Small intestine (tissue), 7 donors: ENCODE data around the gene WDTC1. TPM values are rescaled to one million over a fixed set of nuclear protein-coding genes. Genes with fewer than 3 reads are reported as not detected.
A peak's percentile ranks its signal among the peaks of the same experiment; 100 is the strongest.

Source experiments
- DNase-seq, 2 donors: peaks; one replicate each; pipeline versions ENCODE4 v3.0.0 to v3.0.0-alpha.2; 2013
- FAIRE-seq: peaks from 2 replicates; lab custom pipeline; 2012; peaks lifted over from hg19 to GRCh38; lab: Jason Lieb, UNC
- H3K27ac ChIP-seq, 3 donors: one replicate each; pipeline ENCODE4 v1.5.1; 2013; ENCODE audit warnings: low read length in 2 of 3, mild to moderate bottlenecking in 2 of 3, control low read depth in 1 of 3, inconsistent platforms in 1 of 3, low read depth in 1 of 3, moderate library complexity in 1 of 3
- H3K27me3 ChIP-seq, 3 donors: one replicate each; pipeline ENCODE4 v1.6.1; 2013; ENCODE audit warnings: low read length in 3 of 3, inconsistent platforms in 1 of 3; ENCODE audit not compliant: control insufficient read depth in 3 of 3, insufficient read depth in 3 of 3
- H3K36me3 ChIP-seq, 3 donors: one replicate each; pipeline ENCODE4 v1.6.1; 2013; ENCODE audit warnings: low read length in 3 of 3, inconsistent platforms in 1 of 3, low read depth in 1 of 3, mild to moderate bottlenecking in 1 of 3, moderate library complexity in 1 of 3; ENCODE audit not compliant: control insufficient read depth in 3 of 3, insufficient read depth in 2 of 3
- H3K4me1 ChIP-seq, 3 donors: one replicate each; pipeline ENCODE4 v1.6.1; 2013; ENCODE audit warnings: low read length in 2 of 3, inconsistent platforms in 1 of 3, low read depth in 1 of 3, mild to moderate bottlenecking in 1 of 3, moderate library complexity in 1 of 3; ENCODE audit not compliant: control insufficient read depth in 3 of 3, insufficient read depth in 2 of 3
- H3K4me3 ChIP-seq, 3 donors: one replicate each; pipeline ENCODE4 v1.5.1; 2013; ENCODE audit warnings: low read length in 3 of 3, control low read depth in 1 of 3, inconsistent platforms in 1 of 3, low read depth in 1 of 3, mild to moderate bottlenecking in 1 of 3, moderate library complexity in 1 of 3
- H3K9me3 ChIP-seq, 2 donors: one replicate each; pipeline ENCODE4 v1.6.1; 2013; ENCODE audit warnings: low read depth in 1 of 2, low read length in 1 of 2; ENCODE audit not compliant: control insufficient read depth in 2 of 2, insufficient read depth in 1 of 2
- WGBS, 3 donors: extraction: QIAGEN DNeasy Blood & Tissue Kit; methylation state at CpG; one replicate each; pipeline ENCODE4 v1.1.7; 2013; 5-methylcytosine and 5-hydroxymethylcytosine counted together
- polyA plus RNA-seq, 4 donors: library from polyadenylated mRNA; stranded (reverse) in 3 of 4; unstranded in 1 of 4; fragments of 200-250 nt in 3 of 4; fragments of 120-200 nt in 1 of 4; gene quantifications; one replicate each; pipeline versions ENCODE4 v1.2.1 to v1.2.3, GENCODE V29; 2013
- donor health status: healthy with polysubstance abuse.
- donor health status: control.
- donor health status: control.
- donor health status: Bipolar disorder and iron deficiency.
- donor health status: healthy.

The WDTC1 gene
- polyA plus RNA-seq, 4 donors = 14.6 to 32.9 (median 18.0) TPM

DNA sequence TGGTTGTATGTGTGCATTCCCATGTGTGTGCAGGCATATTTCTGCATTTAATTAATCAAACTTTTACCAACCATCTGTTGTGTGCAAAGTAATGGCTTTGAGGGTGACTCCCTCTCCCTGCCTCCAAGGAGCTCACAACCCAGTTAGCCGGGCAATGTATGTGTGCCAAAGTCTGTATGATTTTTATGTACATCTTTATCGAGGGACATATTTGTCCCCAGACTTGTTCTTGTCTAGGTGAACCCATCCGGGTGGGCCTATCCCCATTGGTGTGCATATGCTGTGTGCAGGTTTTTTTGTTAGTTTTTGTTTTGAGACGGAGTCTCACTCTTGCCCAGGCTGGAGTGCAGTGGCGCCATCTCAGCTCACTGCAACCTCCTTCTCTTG, 109.2 kb downstream of the WDTC1 start:
- Histone ChIP-seq H3K9me3 (no peaks in the 10 kb centered on the region), H3K4me3 (no peak overlapping the region), H3K27me3 (no peaks in the 10 kb centered on the region), H3K36me3 (peaks cover 0 to 17% (median 0%) of the 10 kb centered on the region in 3 donors), H3K4me1 (peaks cover 0 to 17% (median 0%) of the 10 kb centered on the region in 3 donors), H3K27ac (peak overlapping the region in 1 of 3 donors; percentile 64)
- WGBS, 3 donors = 57 to 73% (median 69%) methylated on average over 5 of the region's 5 CpGs
- FAIRE-seq (no peak), DNase-seq (no peak)

GRCh38 chr1:27345272-27345671, 110.8 kb downstream of the WDTC1 start:
- Histone ChIP-seq H3K4me3 (no peak overlapping the region), H3K9me3 (no peaks in the 10 kb centered on the region), H3K27me3 (peaks cover 0 to 10% (median 0%) of the 10 kb centered on the region in 3 donors), H3K4me1 (peaks cover 0 to 27% (median 4%) of the 10 kb centered on the region in 3 donors), H3K36me3 (peaks cover 0 to 8% (median 0%) of the 10 kb centered on the region in 3 donors), H3K27ac (no peak overlapping the region)
- DNase-seq (no peak), FAIRE-seq (no peak)
- 91 to 95% (median 93%) methylated on average over 12 of the region's 12 CpGs for WGBS, 3 donors

DNA sequence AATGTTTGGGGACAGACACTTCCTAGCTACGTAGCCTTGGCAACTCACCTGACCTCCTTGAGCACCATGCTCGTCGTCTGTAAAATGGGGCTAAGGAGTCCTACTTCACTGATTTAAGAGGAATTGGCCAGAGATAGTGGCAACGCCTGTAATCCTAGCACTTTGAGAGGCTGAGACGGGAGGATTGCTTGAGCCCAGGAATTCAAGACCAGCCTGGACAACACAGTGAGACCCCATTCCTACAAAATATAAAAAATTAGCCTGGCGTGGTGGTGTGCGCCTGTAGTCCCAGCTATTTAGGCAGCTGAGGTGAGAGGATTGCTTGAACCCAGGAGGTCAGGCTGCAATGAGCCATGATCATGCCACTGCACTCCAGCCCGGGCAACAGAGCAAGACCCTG, 111.9 kb downstream of the WDTC1 start:
- H3K27ac ChIP-seq = no peak overlapping the region
- DNase-seq (no peak), FAIRE-seq (no peak)
- WGBS, 3 donors = 93 to 97% (median 94%) methylated on average over 8 of the region's 8 CpGs
- no peaks in the 10 kb centered on the region for H3K9me3 ChIP-seq
- H3K27me3 ChIP-seq = peaks cover 0 to 18% (median 0%) of the 10 kb centered on the region in 3 donors
- H3K4me3 ChIP-seq = no peak overlapping the region
- peaks cover 0 to 38% (median 5%) of the 10 kb centered on the region in 3 donors for H3K4me1 ChIP-seq
- H3K36me3 ChIP-seq = peaks cover 0 to 8% (median 0%) of the 10 kb centered on the region in 3 donors

GRCh38 chr1:27346991-27347624, 112.7 kb downstream of the WDTC1 start:
- 85 to 87% (median 85%) methylated on average over 14 of the region's 14 CpGs for WGBS, 3 donors
- no peak for FAIRE-seq
- no peak for DNase-seq
- peaks cover 0 to 35% (median 5%) of the 10 kb centered on the region in 3 donors for H3K4me1 ChIP-seq
- peaks cover 0 to 8% (median 0%) of the 10 kb centered on the region in 3 donors for H3K36me3 ChIP-seq
- H3K27me3 ChIP-seq = peaks cover 0 to 18% (median 0%) of the 10 kb centered on the region in 3 donors
- H3K9me3 ChIP-seq = no peaks in the 10 kb centered on the region
- H3K27ac ChIP-seq = no peak overlapping the region
- H3K4me3 ChIP-seq = no peak overlapping the region

GRCh38 chr1:27348861-27349783, 114.7 kb downstream of the WDTC1 start:
- 22 to 31% (median 27%) methylated on average over 44 to 51 of the region's 51 CpGs for WGBS, 3 donors
- peak overlapping the region in 2 of 3 donors; percentile 45 to 47 for H3K4me3 ChIP-seq
- no peak for FAIRE-seq

GRCh38 chr1:27349784-27350662, 115.6 kb downstream of the WDTC1 start:
- FAIRE-seq = no peak
- no peak overlapping the region for H3K27ac ChIP-seq
- H3K9me3 ChIP-seq = no peaks in the 10 kb centered on the region
- H3K4me1 ChIP-seq = peaks cover 0 to 30% (median 5%) of the 10 kb centered on the region in 3 donors
- H3K36me3 ChIP-seq = peaks cover 0 to 13% (median 0%) of the 10 kb centered on the region in 3 donors
- peaks cover 0 to 18% (median 0%) of the 10 kb centered on the region in 3 donors for H3K27me3 ChIP-seq
- H3K4me3 ChIP-seq = peak overlapping the region in 2 of 3 donors; percentile 45 to 47
- peak; percentile 77 to 89 for DNase-seq
- WGBS, 3 donors = 18 to 35% (median 35%) methylated on average over 79 to 84 of the region's 84 CpGs

More at GRCh38 chr1:27348861-27349783, 114.7 kb downstream of the WDTC1 start:
- DNase-seq = peak; percentile 66 to 91
- peaks cover 0 to 30% (median 5%) of the 10 kb centered on the region in 3 donors for H3K4me1 ChIP-seq
- peaks cover 0 to 18% (median 0%) of the 10 kb centered on the region in 3 donors for H3K27me3 ChIP-seq
- H3K27ac ChIP-seq = peak overlapping the region in 1 of 3 donors; percentile 33
- H3K36me3 ChIP-seq = peaks cover 0 to 13% (median 0%) of the 10 kb centered on the region in 3 donors
- H3K9me3 ChIP-seq = no peaks in the 10 kb centered on the region

GRCh38 chr1:27350663-27351540, 116.5 kb downstream of the WDTC1 start:
- Histone ChIP-seq H3K27ac (no peak overlapping the region), H3K36me3 (peaks cover 0 to 21% (median 0%) of the 10 kb centered on the region in 3 donors), H3K9me3 (no peaks in the 10 kb centered on the region), H3K4me1 (peaks cover 0 to 30% (median 5%) of the 10 kb centered on the region in 3 donors), H3K27me3 (peaks cover 0 to 18% (median 0%) of the 10 kb centered on the region in 3 donors), H3K4me3 (peak overlapping the region in 2 of 3 donors; percentile 4 to 37)
- FAIRE-seq (no peak), DNase-seq (peak; percentile 47 to 69)
- WGBS, 3 donors = 13 to 37% (median 28%) methylated on average over 56 to 62 of the region's 62 CpGs
